Stimulated activated CD8-positive, alpha-beta memory T cell treated with anti-CD3 and anti-CD28 coated beads, Interleukin-7, amount 100 ng/mL, for 4 hours (primary cell): ENCODE data around the gene HIVEP3.

Source experiments
- DNase-seq, 2 donors: peaks; one replicate each; pipeline ENCODE4 v3.0.0-alpha.2; 2020; ENCODE audit warnings: low read depth in 2 of 2

HIVEP3 gene

GRCh38 chr1:41535716-41536115, 383.0 kb downstream of the HIVEP3 start:
- no peak for DNase-seq

- DNase-seq: no peak
Measured at GRCh38 chr1:41535276-41535675, 383.4 kb downstream of the HIVEP3 start.

GRCh38 chr1:41534181-41535076, 384.3 kb downstream of the HIVEP3 start:
- no peak for DNase-seq

GRCh38 chr1:41533731-41534080, 385.0 kb downstream of the HIVEP3 start:
- no peak for DNase-seq

GRCh38 chr1:41533016-41533730, 385.5 kb downstream of the HIVEP3 start:
- no peak for DNase-seq

- DNase-seq: no peak
Measured at GRCh38 chr1:41532206-41532975, 386.3 kb downstream of the HIVEP3 start.

- no peak for DNase-seq
Measured at GRCh38 chr1:41530411-41530810, 388.3 kb downstream of the HIVEP3 start.

- no peak for DNase-seq
Measured at GRCh38 chr1:41529621-41530395, 388.9 kb downstream of the HIVEP3 start.

- DNase-seq: no peak
Measured at GRCh38 chr1:41528726-41529605, 389.8 kb downstream of the HIVEP3 start.

GRCh38 chr1:41528106-41528505, 390.6 kb downstream of the HIVEP3 start:
- DNase-seq: no peak

- no peak for DNase-seq
Measured at GRCh38 chr1:41526956-41527561, 391.7 kb downstream of the HIVEP3 start.

GRCh38 chr1:41525891-41526587, 392.7 kb downstream of the HIVEP3 start:
- DNase-seq: no peak

- no peak for DNase-seq
Measured at GRCh38 chr1:41524676-41525675, 393.7 kb downstream of the HIVEP3 start.

GRCh38 chr1:41523949-41524675, 394.6 kb downstream of the HIVEP3 start:
- no peak for DNase-seq

- no peak for DNase-seq
Measured at GRCh38 chr1:41523071-41523470, 395.7 kb downstream of the HIVEP3 start.

- no peak for DNase-seq
Measured at GRCh38 chr1:41521766-41522165, 397.0 kb downstream of the HIVEP3 start.

- no peak for DNase-seq
Measured at GRCh38 chr1:41520951-41521752, 397.6 kb downstream of the HIVEP3 start.
